ENCODE results near the gene KIF1A.

KIF1A gene

GRCh38 chr2:240741091-240741490 lies 78.9 kb downstream of the KIF1A start:
- H3K27me3 ChIP-seq (ENCODE audit: insufficient read depth, low read length, poor library complexity, severe bottlenecking), result no peaks in the 10 kb centered on the region
- no peak overlapping the region for H3K9ac ChIP-seq (ENCODE audit: low read depth, low read length, poor library complexity, severe bottlenecking)
- H3K9me2 ChIP-seq (replicated peaks; ENCODE audit: low read depth, low read length), result no peaks in the 10 kb centered on the region
- no peaks in the 10 kb centered on the region for H3K4me1 ChIP-seq (ENCODE audit: insufficient read depth, low read length, poor library complexity, severe bottlenecking)
- H3K9me3 ChIP-seq (ENCODE audit: insufficient read depth, low read depth, low read length), result no peaks in the 10 kb centered on the region
- no peak overlapping the region for H3K4me3 ChIP-seq (ENCODE audit: low read length, poor library complexity, severe bottlenecking)
- no peaks in the 10 kb centered on the region for H3F3A ChIP-seq (ENCODE audit: low read depth)
- H3K4me2 ChIP-seq (ENCODE audit: low read depth, low read length, poor library complexity, severe bottlenecking), result no peak overlapping the region
- H2AFZ ChIP-seq (ENCODE audit: low read length), result no peak overlapping the region
- H4K20me1 ChIP-seq (ENCODE audit: insufficient read depth, low read length, poor library complexity, severe bottlenecking), result no peaks in the 10 kb centered on the region
- no peaks in the 10 kb centered on the region for H3K36me3 ChIP-seq (ENCODE audit: insufficient read depth, low read length)
- H3K79me2 ChIP-seq (ENCODE audit: insufficient read depth, low read length), result no peaks in the 10 kb centered on the region
- no peak for TF ChIP-seq EZH2phosphoT487 (IDR thresholded peaks at IDR 0.05; ENCODE audit: borderline replicate concordance)
- no peak for TF ChIP-seq CTCF (conservative IDR thresholded peaks at IDR 0.05; ENCODE audit: low read length)

GRCh38 chr2:240739797-240740196 lies 80.2 kb downstream of the KIF1A start:
- Histone ChIP-seq H3F3A (ENCODE audit: low read depth) (no peaks in the 10 kb centered on the region), H3K4me2 (ENCODE audit: low read depth, low read length, poor library complexity, severe bottlenecking) (no peak overlapping the region), H3K9me2 (replicated peaks; ENCODE audit: low read depth, low read length) (no peaks in the 10 kb centered on the region), H4K20me1 (ENCODE audit: insufficient read depth, low read length, poor library complexity, severe bottlenecking) (no peaks in the 10 kb centered on the region), H2AFZ (ENCODE audit: low read length) (no peak overlapping the region), H3K79me2 (ENCODE audit: insufficient read depth, low read length) (no peaks in the 10 kb centered on the region), H3K36me3 (ENCODE audit: insufficient read depth, low read length) (no peaks in the 10 kb centered on the region), H3K4me1 (ENCODE audit: insufficient read depth, low read length, poor library complexity, severe bottlenecking) (no peaks in the 10 kb centered on the region), H3K27me3 (ENCODE audit: insufficient read depth, low read length, poor library complexity, severe bottlenecking) (no peaks in the 10 kb centered on the region), H3K4me3 (ENCODE audit: low read length, poor library complexity, severe bottlenecking) (no peak overlapping the region), H3K9ac (ENCODE audit: low read depth, low read length, poor library complexity, severe bottlenecking) (no peak overlapping the region), H3K9me3 (ENCODE audit: insufficient read depth, low read depth, low read length) (no peaks in the 10 kb centered on the region)
- TF ChIP-seq EZH2phosphoT487 (IDR thresholded peaks at IDR 0.05; ENCODE audit: borderline replicate concordance), result no peak
- no peak for TF ChIP-seq CTCF (conservative IDR thresholded peaks at IDR 0.05; ENCODE audit: low read length)

- H3K36me3 ChIP-seq (ENCODE audit: insufficient read depth, low read length), result no peaks in the 10 kb centered on the region
- TF ChIP-seq CTCF (conservative IDR thresholded peaks at IDR 0.05; ENCODE audit: low read length), result no peak
- TF ChIP-seq EZH2phosphoT487 (IDR thresholded peaks at IDR 0.05; ENCODE audit: borderline replicate concordance), result no peak
Measured at GRCh38 chr2:240737958-240738357, 82.1 kb downstream of the KIF1A start.

More at GRCh38 chr2:240737958-240738357, 82.1 kb downstream of the KIF1A start:
- Histone ChIP-seq H3K79me2 (ENCODE audit: insufficient read depth, low read length) (no peaks in the 10 kb centered on the region), H2AFZ (ENCODE audit: low read length) (no peak overlapping the region), H3K27me3 (ENCODE audit: insufficient read depth, low read length, poor library complexity, severe bottlenecking) (no peaks in the 10 kb centered on the region), H3K4me3 (ENCODE audit: low read length, poor library complexity, severe bottlenecking) (no peak overlapping the region), H4K20me1 (ENCODE audit: insufficient read depth, low read length, poor library complexity, severe bottlenecking) (no peaks in the 10 kb centered on the region), H3K9ac (ENCODE audit: low read depth, low read length, poor library complexity, severe bottlenecking) (no peak overlapping the region), H3K9me2 (replicated peaks; ENCODE audit: low read depth, low read length) (no peaks in the 10 kb centered on the region), H3K9me3 (ENCODE audit: insufficient read depth, low read depth, low read length) (no peaks in the 10 kb centered on the region), H3K4me1 (ENCODE audit: insufficient read depth, low read length, poor library complexity, severe bottlenecking) (no peaks in the 10 kb centered on the region), H3K4me2 (ENCODE audit: low read depth, low read length, poor library complexity, severe bottlenecking) (no peak overlapping the region), H3F3A (ENCODE audit: low read depth) (no peaks in the 10 kb centered on the region)
